ENCODE measurements around the gene CD48.

Gene CD48

GRCh38 chr1:160742428-160743127 lies 31.0 kb upstream of the CD48 start:
- no peaks in the 10 kb centered on the region for H3K9me3 ChIP-seq (ENCODE audit: control insufficient read depth, low read length)
- H3K4me2 ChIP-seq (ENCODE audit: low read length): no peak overlapping the region
- H3K27me3 ChIP-seq (ENCODE audit: control insufficient read depth, insufficient read depth, low read length): no peaks in the 10 kb centered on the region
- no peak overlapping the region for H3K27ac ChIP-seq
- no peaks in the 10 kb centered on the region for H3K36me3 ChIP-seq (ENCODE audit: control insufficient read depth, insufficient read depth, low read length)
- no peaks in the 10 kb centered on the region for H3K4me1 ChIP-seq
- no peaks in the 10 kb centered on the region for H3K79me2 ChIP-seq
- no peak overlapping the region for H3K4me3 ChIP-seq (ENCODE audit: low read depth, low read length)
- H3K9ac ChIP-seq: no peak overlapping the region
- TF ChIP-seq CTCF (IDR thresholded peaks at IDR 0.05): no peak
- H2AFZ ChIP-seq: no peak overlapping the region

- no peaks in the 10 kb centered on the region for H3K4me1 ChIP-seq
- no peaks in the 10 kb centered on the region for H3K36me3 ChIP-seq (ENCODE audit: control insufficient read depth, insufficient read depth, low read length)
- no peak for TF ChIP-seq CTCF (IDR thresholded peaks at IDR 0.05)
- no peaks in the 10 kb centered on the region for H3K27me3 ChIP-seq (ENCODE audit: control insufficient read depth, insufficient read depth, low read length)
- no peaks in the 10 kb centered on the region for H3K9me3 ChIP-seq (ENCODE audit: control insufficient read depth, low read length)
- H3K4me3 ChIP-seq (ENCODE audit: low read depth, low read length): no peak overlapping the region
- no peak overlapping the region for H3K27ac ChIP-seq
- no peak overlapping the region for H2AFZ ChIP-seq
- no peak overlapping the region for H3K9ac ChIP-seq
- no peak overlapping the region for H3K4me2 ChIP-seq (ENCODE audit: low read length)
- no peaks in the 10 kb centered on the region for H3K79me2 ChIP-seq
Observed at GRCh38 chr1:160741612-160742348, 30.2 kb upstream of the CD48 start.

GRCh38 chr1:160741092-160741501 lies 29.5 kb upstream of the CD48 start:
- no peak overlapping the region for H3K27ac ChIP-seq
- H2AFZ ChIP-seq: no peak overlapping the region
- H3K4me3 ChIP-seq (ENCODE audit: low read depth, low read length): no peak overlapping the region
- H3K27me3 ChIP-seq (ENCODE audit: control insufficient read depth, insufficient read depth, low read length): no peaks in the 10 kb centered on the region
- no peak overlapping the region for H3K4me2 ChIP-seq (ENCODE audit: low read length)
- H3K79me2 ChIP-seq: no peaks in the 10 kb centered on the region
- H3K9ac ChIP-seq: no peak overlapping the region
- no peak for TF ChIP-seq CTCF (IDR thresholded peaks at IDR 0.05)
- no peaks in the 10 kb centered on the region for H3K36me3 ChIP-seq (ENCODE audit: control insufficient read depth, insufficient read depth, low read length)
- no peaks in the 10 kb centered on the region for H3K9me3 ChIP-seq (ENCODE audit: control insufficient read depth, low read length)
- no peaks in the 10 kb centered on the region for H3K4me1 ChIP-seq

- H3K9me3 ChIP-seq (ENCODE audit: control insufficient read depth, low read length): no peaks in the 10 kb centered on the region
- H2AFZ ChIP-seq: no peak overlapping the region
- H3K79me2 ChIP-seq: no peaks in the 10 kb centered on the region
- no peak overlapping the region for H3K9ac ChIP-seq
- H3K27ac ChIP-seq: no peak overlapping the region
- no peaks in the 10 kb centered on the region for H3K27me3 ChIP-seq (ENCODE audit: control insufficient read depth, insufficient read depth, low read length)
- no peak overlapping the region for H3K4me2 ChIP-seq (ENCODE audit: low read length)
- H3K36me3 ChIP-seq (ENCODE audit: control insufficient read depth, insufficient read depth, low read length): no peaks in the 10 kb centered on the region
- no peak overlapping the region for H3K4me3 ChIP-seq (ENCODE audit: low read depth, low read length)
- TF ChIP-seq CTCF (IDR thresholded peaks at IDR 0.05): no peak
- no peaks in the 10 kb centered on the region for H3K4me1 ChIP-seq
Observed at GRCh38 chr1:160740133-160740688, 28.6 kb upstream of the CD48 start.
